A549 treated with CpdA at 1 μM for 4 hours (cell line): Measurements from ENCODE around the gene PTBP2. TPM values are rescaled to one million over a fixed set of nuclear protein-coding genes. Genes with fewer than 3 reads are reported as not detected.

Source experiments
- total RNA-seq: library from RNA; stranded (reverse); fragments of 200-300 nt; extraction: Qiagen RNA extraction; gene quantifications from 5 replicates; pipeline ENCODE4 v1.2.3, GENCODE V29; 2022; ENCODE audit warnings: low read depth

Gene PTBP2, protein sequence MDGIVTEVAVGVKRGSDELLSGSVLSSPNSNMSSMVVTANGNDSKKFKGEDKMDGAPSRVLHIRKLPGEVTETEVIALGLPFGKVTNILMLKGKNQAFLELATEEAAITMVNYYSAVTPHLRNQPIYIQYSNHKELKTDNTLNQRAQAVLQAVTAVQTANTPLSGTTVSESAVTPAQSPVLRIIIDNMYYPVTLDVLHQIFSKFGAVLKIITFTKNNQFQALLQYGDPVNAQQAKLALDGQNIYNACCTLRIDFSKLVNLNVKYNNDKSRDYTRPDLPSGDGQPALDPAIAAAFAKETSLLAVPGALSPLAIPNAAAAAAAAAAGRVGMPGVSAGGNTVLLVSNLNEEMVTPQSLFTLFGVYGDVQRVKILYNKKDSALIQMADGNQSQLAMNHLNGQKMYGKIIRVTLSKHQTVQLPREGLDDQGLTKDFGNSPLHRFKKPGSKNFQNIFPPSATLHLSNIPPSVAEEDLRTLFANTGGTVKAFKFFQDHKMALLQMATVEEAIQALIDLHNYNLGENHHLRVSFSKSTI
- total RNA-seq, result 6.0 to 9.0 TPM (median 6.7 TPM) in 5 replicates

DNA sequence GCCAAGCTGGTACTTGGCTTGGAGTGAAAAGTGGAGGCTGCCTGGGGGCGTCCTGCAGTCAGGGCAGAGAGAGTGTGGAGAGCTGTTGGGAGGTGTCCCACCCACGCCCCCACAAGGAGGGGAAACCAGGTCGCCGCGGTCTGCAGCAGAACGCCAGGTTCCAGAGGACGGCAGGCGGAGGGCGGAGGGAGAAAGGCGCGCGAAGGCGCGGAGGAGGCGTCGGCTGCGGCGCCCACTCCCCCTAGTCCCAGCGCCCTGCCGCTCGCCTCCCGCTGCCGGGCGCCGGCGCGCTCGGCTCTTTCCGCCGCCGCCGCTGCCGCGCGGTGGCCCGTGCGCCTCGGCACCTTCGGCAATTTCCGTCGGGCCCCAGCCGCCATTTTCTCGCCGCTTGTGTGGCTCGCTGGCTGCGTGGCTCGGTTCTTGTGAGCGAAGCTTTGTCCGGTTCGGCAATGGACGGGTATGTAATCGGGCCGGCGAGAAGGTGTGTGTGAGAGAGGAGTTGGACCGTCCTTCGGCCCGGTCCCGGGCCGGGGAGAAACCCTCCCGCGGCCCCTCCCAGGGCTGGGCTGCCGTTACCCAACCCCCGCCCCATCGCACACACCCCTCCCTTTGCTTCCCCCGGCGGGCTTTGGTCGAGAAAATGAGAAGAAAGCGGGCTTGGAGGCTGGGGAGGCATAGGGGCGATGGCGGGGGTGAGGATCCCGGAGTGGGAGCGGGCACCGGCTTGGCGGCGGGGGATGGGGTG is at the start of gene PTBP2:
TSS of gene PTBP2 (plus strand) at position 369 of the 745 bp plus-strand sequence. CDS start at position 450, 81 bp downstream.

